DMS79 treated with DMSO at 0.1 percent for 48 hours (cell line): Measurements from ENCODE around the gene TASP1.
A peak's percentile ranks its signal among the peaks of the same experiment; 100 is the strongest.

Experiments
- DNase-seq: peaks from one replicate; lab custom pipeline; 2025; lab: John Stamatoyannopoulos, UW

TASP1 gene

GRCh38 chr20:13441388-13441787 is 197.3 kb downstream of the TASP1 start:
- no peak for DNase-seq

DNA sequence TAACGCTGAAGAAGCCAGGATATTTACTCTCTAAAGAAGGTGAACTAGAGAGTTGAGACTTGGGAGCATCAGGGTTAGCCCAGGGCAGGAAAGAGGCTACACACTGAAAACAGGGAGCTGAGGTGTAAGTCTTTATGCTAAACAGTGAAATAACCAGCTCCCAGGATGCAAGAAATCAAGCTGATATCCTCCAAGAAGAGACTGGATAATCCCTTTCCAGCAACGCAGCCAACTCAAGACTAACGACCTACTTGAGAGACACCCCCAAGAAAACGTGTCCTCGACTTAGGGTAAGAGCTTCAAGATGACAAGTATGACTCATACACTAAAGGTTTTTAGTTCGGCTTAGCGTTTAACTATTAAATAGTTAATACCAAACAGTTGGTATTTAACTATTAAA is 202.2 kb downstream of the TASP1 start:
- DNase-seq: no peak

GRCh38 chr20:13432126-13432525 is 206.6 kb downstream of the TASP1 start:
- DNase-seq: no peak

DNA sequence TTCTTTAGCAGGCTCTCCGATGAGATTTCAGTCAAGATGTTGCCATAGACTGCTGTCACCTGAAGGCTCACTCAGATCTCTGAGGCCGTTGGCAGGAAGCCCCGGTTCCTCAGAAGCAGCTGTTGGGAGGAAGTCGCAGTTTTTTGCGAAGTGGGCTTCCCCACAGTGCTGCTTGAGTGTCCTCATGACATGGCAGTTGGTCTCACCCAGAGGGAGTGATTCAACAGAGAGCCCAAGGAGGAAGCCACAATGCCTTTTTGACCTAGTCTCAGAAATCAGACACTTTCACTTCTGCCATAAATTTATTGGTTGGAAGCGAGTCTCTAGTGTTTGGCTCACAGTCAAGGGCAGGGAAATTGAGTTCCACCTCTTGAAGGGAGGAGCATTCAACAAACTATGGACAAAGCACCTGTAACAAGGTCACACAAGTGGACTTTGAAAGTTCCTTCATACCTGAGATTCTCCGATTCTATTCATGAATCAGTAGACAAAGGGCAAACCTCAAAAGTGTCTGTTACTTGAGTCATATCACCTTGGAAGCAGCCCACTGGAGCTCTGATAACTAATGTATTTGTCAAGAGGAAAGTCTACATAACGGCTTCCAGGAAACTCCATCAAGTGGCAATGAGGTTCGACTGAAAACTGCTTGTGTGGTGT is 208.3 kb downstream of the TASP1 start:
- no peak for DNase-seq

- no peak for DNase-seq
These were observed 210.0 kb downstream of the TASP1 start for GRCh38 chr20:13428684-13429083.

DNA sequence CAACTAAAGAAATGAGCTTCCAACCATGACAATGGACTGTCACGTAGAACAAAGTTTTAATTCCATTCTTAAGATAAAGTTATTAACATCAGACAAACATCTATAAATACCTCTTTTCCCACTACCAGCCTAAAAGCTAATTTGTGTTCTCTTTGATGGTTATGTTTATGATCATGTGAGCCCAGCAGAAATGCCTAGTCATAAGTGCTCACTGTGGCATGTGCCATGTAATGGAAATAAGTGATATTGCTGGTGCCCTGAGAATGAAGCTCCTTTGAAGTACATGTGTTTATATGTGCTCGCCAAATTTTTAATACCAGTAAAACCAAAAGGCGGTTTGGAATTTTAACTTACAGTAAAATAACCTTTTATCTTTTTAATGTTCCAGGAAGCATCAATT is 211.9 kb downstream of the TASP1 start:
- DNase-seq: no peak

DNA sequence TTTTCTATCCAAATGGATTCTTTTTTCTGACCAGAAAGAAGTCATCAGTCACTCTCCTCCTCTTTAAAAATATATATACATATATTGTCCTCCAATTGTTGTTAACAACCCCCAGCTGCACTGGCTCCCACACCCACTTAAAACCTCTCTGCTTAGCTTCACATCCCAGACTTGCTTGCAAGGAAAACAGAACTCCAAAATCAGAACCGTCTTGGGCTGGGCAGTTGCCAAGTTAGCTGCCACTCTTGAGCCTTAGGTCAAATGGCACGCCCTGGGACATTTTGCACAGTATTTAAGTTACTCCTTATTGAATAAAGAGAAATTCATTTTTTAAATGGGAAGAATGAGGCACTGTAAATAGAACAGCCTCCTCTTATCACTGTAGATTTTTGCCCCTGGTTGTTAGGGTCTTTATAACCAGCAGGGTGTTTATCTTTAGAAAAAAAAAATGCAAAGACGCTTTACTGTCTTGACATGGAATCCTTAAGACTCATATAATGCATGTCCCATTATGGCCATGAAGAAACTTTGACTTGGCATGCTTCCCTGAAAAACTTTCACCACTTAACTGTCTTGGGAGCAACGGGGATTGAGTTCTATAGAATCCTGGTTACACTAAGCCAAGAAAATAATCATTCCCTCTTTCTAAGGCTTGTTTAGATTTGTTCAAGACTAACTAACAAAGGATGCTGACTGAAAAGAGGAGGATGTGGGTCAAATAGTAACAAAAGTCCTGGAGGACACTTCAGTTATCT is 213.2 kb downstream of the TASP1 start:
- no peak for DNase-seq

GRCh38 chr20:13424174-13424833 is 214.4 kb downstream of the TASP1 start:
- no peak for DNase-seq

DNA sequence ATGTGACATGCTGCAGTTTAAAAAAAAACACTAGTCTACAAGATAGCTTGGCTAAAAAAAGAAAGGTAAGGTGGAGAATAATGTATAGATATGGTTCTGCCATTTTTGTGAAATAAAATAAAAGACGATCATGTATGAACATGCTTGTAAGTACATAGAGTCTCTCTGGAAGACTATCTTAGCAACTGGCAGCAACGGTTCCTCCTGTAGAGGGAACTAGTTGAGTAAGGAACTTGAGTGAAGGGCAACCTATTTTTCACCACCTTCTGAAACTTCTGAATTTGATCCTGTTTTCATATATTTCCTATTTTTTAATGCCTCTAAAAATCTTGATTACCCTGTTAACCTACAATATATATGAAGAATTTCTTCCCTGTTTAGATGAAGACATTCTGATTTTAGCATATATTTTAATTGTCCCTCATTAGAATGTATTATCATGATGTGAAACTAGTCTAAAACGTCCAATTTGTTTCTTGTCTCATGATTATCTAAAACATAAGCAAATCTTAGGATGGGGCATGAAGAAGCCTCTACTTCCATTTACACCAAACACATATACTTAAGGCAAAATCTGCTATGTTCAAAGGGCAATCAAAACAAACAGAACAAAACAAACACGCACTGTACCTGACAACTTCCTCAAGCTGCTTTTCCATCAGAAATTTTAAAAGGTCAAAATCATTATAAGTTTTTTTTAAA is 215.1 kb downstream of the TASP1 start:
- DNase-seq: no peak

DNA sequence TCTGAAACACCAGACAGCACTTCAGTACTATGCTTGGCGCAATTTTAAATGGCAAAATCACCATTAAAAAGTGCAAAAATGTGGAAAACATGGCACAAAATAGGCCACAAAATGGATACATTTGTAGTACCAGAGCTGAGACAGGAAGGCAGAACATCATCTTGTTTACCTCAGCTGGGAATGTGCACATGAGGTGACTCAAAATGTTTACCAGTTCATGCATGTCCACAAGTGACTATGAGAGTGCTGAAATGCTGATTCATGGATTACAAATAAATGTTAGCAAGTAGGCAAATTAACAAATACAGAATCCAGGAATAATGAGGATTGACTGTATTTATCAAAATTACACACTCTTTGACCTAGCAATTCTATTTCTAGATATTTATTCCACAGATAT is 216.1 kb downstream of the TASP1 start:
- DNase-seq: no peak

DNA sequence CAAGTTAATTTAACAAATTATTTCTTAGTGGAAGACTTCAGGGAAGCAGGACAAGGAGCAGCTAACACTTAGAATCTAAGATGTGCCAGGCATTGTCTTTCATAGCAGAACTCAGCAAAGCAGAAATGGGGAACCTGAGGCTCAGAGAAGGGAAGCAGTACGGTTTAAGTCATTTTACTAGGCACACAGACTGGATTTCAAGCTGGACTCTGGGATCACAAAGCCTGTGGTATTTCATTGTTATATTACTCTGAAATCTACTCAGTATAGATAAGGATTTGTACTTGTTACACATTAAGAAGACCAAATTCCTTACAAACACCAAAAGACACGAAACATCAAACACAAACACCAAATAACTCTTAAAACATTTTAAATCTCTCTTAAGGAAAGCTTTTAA is 218.1 kb downstream of the TASP1 start:
- DNase-seq: no peak

GRCh38 chr20:13419477-13419876 is 219.3 kb downstream of the TASP1 start:
- DNase-seq: no peak

DNA sequence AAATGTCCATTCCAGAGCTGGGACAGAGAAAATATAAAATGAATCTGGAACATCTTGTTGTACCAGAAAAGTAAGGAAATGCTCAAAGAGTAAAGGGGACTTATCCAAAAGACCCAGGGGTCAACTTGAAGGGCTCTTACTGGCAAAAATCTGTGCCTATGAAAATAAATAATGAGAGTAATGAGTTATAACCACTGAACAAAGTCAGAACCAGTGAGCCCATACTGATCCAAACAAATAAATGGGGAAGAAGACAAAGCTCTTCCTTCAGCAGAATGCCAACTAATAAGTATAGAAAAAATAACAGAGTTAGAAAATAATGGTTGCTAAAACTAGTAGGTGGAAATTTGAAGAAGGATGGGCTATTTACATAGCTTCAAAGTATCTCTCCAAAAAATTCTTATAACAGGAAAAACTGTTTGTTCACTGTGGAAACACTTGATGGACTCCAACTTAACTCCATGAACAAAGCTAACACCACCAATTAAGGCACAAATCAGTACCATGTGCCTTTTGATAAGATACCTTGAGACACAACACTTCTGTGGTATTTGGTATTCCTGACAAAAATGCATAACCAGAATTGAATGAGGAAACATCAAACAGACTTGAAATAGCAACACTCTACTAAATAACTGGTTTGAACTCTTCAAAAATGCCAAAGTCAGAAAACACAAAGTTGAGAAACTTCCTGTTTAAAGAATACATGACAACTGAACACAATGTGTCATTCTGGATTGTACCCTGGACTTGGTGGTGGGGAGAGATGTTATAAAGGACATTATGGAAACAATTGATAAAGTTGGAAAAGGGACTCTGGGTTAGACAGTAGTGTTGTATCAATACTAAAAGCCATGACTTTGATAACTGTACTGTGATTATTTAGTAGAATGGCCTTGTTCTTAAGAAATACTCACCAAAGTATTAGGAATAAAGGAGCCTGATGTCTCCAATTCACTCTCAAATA is 220.2 kb downstream of the TASP1 start:
- DNase-seq: no peak

- DNase-seq: no peak
These were observed 222.2 kb downstream of the TASP1 start for GRCh38 chr20:13416531-13416930.

- DNase-seq: no peak
These were observed 225.8 kb downstream of the TASP1 start for GRCh38 chr20:13412806-13413445.

- no peak for DNase-seq
These were observed 234.4 kb downstream of the TASP1 start for GRCh38 chr20:13404293-13404692.

DNA sequence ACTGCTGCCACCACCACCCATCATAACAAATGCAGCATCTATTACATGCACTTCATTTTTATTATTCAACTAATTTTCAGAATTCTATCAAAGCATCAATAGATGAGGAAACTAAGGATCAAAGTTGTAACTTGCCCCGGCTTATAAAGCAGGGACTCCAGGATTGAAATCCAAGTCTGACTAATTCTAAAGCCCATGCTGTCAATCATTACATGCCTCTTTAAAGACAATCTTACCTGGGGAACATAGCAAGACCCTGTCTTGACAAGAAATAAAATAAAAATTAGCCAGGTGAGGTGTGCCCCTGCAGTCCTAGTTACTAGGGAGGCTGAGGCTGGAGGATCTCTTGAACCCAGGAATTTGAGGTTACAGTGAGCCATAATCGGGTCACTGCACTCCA is 235.3 kb downstream of the TASP1 start:
- DNase-seq: no peak

DNA sequence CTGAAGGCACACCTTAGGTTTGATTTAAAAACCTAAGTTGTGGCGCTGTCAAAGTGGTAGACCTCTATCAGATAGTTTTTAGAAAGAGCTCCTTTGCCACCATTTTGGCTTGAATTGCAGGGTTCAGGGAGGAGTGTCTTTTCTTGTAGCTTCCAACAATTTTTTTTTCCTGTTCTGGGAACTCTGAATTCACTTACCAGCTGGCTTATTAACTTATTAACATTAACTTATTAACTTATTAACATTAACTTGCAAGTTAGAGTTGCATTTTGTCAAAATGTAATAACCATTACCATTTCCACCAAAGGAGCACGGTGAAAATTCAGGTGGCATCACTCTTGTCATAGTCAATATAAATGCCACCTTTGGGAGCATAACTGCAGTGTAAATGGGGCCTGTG is 235.7 kb downstream of the TASP1 start:
- DNase-seq: no peak

DNA sequence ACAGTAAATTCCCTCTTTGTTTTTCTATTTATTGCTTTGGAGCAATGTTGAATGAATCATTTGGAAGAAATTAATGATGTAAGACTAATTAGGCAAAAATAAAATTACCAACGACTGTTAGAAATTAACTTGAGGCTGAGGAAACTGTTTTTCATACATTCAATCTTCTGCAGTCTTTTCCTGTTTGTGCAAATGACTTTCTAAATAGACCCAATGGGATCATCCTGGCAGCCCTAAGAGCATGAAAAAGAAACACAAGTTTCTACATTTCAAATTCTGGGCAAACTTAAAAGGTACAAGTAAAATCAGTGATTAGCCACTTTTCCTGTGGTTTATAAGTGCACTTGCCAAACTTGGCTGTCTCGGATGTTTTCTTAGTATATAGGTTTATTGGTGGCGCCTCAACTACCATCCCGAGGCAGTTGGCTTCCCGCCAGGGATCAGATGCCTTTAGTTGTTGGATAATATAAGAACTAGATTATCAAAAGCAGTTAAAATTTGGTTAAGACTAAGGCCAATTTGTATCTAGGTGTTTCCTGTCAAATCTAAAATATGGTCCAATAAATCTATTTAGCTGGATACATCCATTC is 236.5 kb downstream of the TASP1 start:
- peak; percentile 2 for DNase-seq

DNA sequence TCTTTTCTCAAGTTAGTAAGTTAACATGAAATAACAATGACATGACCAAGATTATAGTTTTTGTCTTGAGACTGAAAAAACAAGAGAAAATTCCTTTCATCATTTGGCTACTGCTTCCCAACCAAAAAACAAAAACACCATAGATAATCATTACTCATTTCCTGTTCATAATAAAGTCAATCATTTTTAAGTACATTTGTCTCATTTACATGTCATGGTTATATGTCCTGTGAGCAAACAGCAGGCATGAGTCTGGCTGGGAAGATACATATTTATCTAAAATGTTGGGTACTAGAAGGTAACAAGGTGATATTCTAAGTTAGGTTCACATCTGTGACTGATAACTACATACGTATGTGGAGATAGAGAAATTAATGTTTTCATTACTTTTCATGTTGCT is 237.1 kb downstream of the TASP1 start:
- DNase-seq: no peak

DNA sequence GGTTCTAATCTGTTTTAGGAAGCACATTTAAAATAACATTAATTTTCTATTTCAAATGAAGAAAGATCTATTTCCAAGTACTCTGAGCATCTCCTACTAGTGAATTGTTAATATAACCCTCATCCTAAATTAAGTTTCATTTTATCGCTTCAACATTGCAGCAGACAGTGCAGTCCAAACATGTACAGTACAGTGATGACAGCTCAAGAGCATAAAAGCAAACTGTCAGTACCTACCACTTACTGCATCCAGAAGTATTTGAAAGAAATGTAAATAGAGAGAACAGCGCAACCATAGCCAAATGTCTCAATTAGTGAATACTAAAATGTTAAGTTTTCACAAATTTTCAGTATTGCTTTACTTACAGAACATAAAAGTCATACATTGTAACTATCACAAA is 238.3 kb downstream of the TASP1 start:
- no peak for DNase-seq
